HEK293 (cell line): Measurements from ENCODE around the gene BTBD17.

Experiments used
- CTCF ChIA-PET: fragments of 350-600 bp; formaldehyde crosslinking; extraction: SDS; loops from one replicate; lab custom pipeline; 2021; ENCODE audit warnings: antibody characterized with exemption; lab: Yijun Ruan, JAX
- POLR2A ChIA-PET: fragments of 300-600 bp; formaldehyde crosslinking; extraction: SDS; loops from one replicate; lab custom pipeline; 2020; ENCODE audit warnings: antibody characterized with exemption, inconsistent platforms; lab: Yijun Ruan, JAX
- H3K27ac ChIP-seq: fragments of 200-500 bp; sonication (Bioruptor generic); 2 replicates; pipeline ENCODE4 v1.5.1; 2014; ENCODE audit warnings: low read depth, low read length, control low read depth, inconsistent platforms; ENCODE audit errors: extremely low read depth
- H3K36me3 ChIP-seq, 2 experiments: fragments of 200-500 bp in 1 of 2; sonication (Bioruptor generic) in 1 of 2; 1 replicate in 1 of 2; 2 replicates in 1 of 2; pipeline ENCODE4 v1.5.1; 2014 to 2017; ENCODE audit warnings: inconsistent platforms in 2 of 2, low read length in 2 of 2; ENCODE audit not compliant: control insufficient read depth in 2 of 2, insufficient read depth in 1 of 2
- H3K4me1 ChIP-seq: fragments of 200-500 bp; sonication (Bioruptor generic); 2 replicates; pipeline ENCODE4 v1.5.1; 2014; ENCODE audit warnings: mild to moderate bottlenecking, low read length, inconsistent platforms; ENCODE audit not compliant: control insufficient read depth, insufficient read depth
- H3K4me3 ChIP-seq: 2 replicates; pipeline ENCODE4 v1.5.1; 2011; ENCODE audit warnings: low read depth, mild to moderate bottlenecking, control low read depth, low read length, moderate library complexity
- H3K9me3 ChIP-seq: fragments of 200-500 bp; sonication (Bioruptor generic); 2 replicates; pipeline ENCODE4 v1.5.1; 2014; ENCODE audit warnings: low read depth, low read length, inconsistent platforms; ENCODE audit not compliant: control insufficient read depth, insufficient read depth
- GLIS2 ChIP-seq: fragments of 450-650 bp; formaldehyde crosslinking; IDR thresholded peaks from 2 replicates; pipeline ENCODE4 v1.5.1; 2016; ENCODE audit warnings: missing biosample characterization, missing genetic modification characterization
- KLF10 ChIP-seq: fragments of 450-650 bp; IDR thresholded peaks from 2 replicates; pipeline ENCODE4 v1.5.1; 2018; ENCODE audit warnings: missing biosample characterization, mild to moderate bottlenecking, missing genetic modification characterization
- MYNN ChIP-seq: fragments of 450-650 bp; formaldehyde crosslinking; IDR thresholded peaks from 2 replicates; pipeline ENCODE4 v1.5.1; 2016; ENCODE audit warnings: missing biosample characterization, missing genetic modification characterization, borderline replicate concordance
- SALL2 ChIP-seq: fragments of 450-650 bp; formaldehyde crosslinking; IDR thresholded peaks from 2 replicates; pipeline ENCODE4 v1.5.0; 2017; ENCODE audit warnings: missing biosample characterization, mild to moderate bottlenecking, missing genetic modification characterization, borderline replicate concordance
- ZFHX2 ChIP-seq: fragments of 450-650 bp; formaldehyde crosslinking; conservative IDR thresholded peaks from 2 replicates; pipeline ENCODE4 v1.5.1; 2016; ENCODE audit warnings: missing biosample characterization, missing genetic modification characterization
- ZNF350 ChIP-seq: fragments of 450-650 bp; formaldehyde crosslinking; IDR thresholded peaks from 2 replicates; pipeline ENCODE4 v1.5.0; 2017; ENCODE audit warnings: missing biosample characterization, mild to moderate bottlenecking, missing genetic modification characterization
- ZNF37A ChIP-seq: fragments of 450-650 bp; IDR thresholded peaks from 2 replicates; pipeline ENCODE4 v1.5.1; 2018; ENCODE audit warnings: missing biosample characterization, missing genetic modification characterization
- ZNF391 ChIP-seq: fragments of 450-650 bp; formaldehyde crosslinking; IDR thresholded peaks from 2 replicates; pipeline ENCODE4 v1.5.1; 2016; ENCODE audit warnings: low read depth, missing biosample characterization, missing genetic modification characterization, borderline replicate concordance
- ZNF558 ChIP-seq: fragments of 450-650 bp; formaldehyde crosslinking; IDR thresholded peaks from 2 replicates; pipeline ENCODE4 v1.5.1; 2016; ENCODE audit warnings: missing biosample characterization, missing genetic modification characterization
- ZNF629 ChIP-seq: fragments of 450-650 bp; formaldehyde crosslinking; IDR thresholded peaks from 2 replicates; pipeline ENCODE4 v1.5.1; 2017; ENCODE audit warnings: missing biosample characterization, missing genetic modification characterization
- ZNF658 ChIP-seq: fragments of 450-650 bp; formaldehyde crosslinking; IDR thresholded peaks from 2 replicates; pipeline ENCODE4; 2016; ENCODE audit warnings: missing biosample characterization, missing genetic modification characterization
- ZXDB ChIP-seq: fragments of 450-650 bp; formaldehyde crosslinking; IDR thresholded peaks from 2 replicates; pipeline ENCODE4 v1.5.1; 2016; ENCODE audit warnings: missing biosample characterization, missing genetic modification characterization
- TF ChIP-seq, protein P1 (sequence below): fragments of 450-650 bp; formaldehyde crosslinking; IDR thresholded peaks from 2 replicates; pipeline ENCODE4 v1.5.1; 2016; ENCODE audit warnings: missing biosample characterization, missing genetic modification characterization
- TF ChIP-seq, protein P2 (sequence below): fragments of 450-650 bp; formaldehyde crosslinking; IDR thresholded peaks from 2 replicates; pipeline ENCODE4 v1.5.1; 2016; ENCODE audit warnings: missing biosample characterization, missing genetic modification characterization
- TF ChIP-seq, protein P3 (sequence below): fragments of 450-650 bp; formaldehyde crosslinking; IDR thresholded peaks from 2 replicates; pipeline ENCODE4 v1.5.1; 2016; ENCODE audit warnings: missing biosample characterization, missing genetic modification characterization
- TF ChIP-seq, protein P4 (sequence below): fragments of 450-650 bp; formaldehyde crosslinking; IDR thresholded peaks from 2 replicates; pipeline ENCODE4 v1.5.1; 2017; ENCODE audit warnings: missing biosample characterization, missing genetic modification characterization
- TF ChIP-seq, protein P5 (sequence below): fragments of 450-650 bp; formaldehyde crosslinking; IDR thresholded peaks from 2 replicates; pipeline ENCODE4 v1.5.1; 2017; ENCODE audit warnings: missing biosample characterization, mild to moderate bottlenecking, missing genetic modification characterization, moderate library complexity
- TF ChIP-seq, protein P6 (sequence below): fragments of 450-650 bp; formaldehyde crosslinking; IDR thresholded peaks from 2 replicates; pipeline ENCODE4 v1.5.1; 2016; ENCODE audit warnings: missing biosample characterization, missing genetic modification characterization

BTBD17 gene

DNA sequence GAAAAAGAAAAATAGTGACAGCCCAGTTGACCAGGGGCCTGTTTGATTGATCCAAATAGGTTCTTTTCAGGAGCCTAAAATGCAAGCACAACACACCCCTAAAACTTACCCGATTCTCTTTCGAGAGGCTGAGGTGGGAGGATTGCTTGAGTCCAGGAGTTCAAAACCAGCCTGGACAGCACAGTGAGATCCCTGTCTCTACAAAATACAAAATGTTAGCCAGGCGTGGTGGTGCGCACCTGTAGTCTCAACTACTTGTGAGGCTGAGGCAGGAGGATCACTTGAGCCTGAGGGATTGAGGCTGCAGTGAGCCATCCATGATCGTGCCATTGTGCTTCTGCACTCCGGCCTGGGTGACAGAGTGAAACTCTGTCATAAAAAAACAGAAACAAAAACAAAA is 37.1 kb downstream of the BTBD17 start (continued):
- TF ChIP-seq, protein P1, sequence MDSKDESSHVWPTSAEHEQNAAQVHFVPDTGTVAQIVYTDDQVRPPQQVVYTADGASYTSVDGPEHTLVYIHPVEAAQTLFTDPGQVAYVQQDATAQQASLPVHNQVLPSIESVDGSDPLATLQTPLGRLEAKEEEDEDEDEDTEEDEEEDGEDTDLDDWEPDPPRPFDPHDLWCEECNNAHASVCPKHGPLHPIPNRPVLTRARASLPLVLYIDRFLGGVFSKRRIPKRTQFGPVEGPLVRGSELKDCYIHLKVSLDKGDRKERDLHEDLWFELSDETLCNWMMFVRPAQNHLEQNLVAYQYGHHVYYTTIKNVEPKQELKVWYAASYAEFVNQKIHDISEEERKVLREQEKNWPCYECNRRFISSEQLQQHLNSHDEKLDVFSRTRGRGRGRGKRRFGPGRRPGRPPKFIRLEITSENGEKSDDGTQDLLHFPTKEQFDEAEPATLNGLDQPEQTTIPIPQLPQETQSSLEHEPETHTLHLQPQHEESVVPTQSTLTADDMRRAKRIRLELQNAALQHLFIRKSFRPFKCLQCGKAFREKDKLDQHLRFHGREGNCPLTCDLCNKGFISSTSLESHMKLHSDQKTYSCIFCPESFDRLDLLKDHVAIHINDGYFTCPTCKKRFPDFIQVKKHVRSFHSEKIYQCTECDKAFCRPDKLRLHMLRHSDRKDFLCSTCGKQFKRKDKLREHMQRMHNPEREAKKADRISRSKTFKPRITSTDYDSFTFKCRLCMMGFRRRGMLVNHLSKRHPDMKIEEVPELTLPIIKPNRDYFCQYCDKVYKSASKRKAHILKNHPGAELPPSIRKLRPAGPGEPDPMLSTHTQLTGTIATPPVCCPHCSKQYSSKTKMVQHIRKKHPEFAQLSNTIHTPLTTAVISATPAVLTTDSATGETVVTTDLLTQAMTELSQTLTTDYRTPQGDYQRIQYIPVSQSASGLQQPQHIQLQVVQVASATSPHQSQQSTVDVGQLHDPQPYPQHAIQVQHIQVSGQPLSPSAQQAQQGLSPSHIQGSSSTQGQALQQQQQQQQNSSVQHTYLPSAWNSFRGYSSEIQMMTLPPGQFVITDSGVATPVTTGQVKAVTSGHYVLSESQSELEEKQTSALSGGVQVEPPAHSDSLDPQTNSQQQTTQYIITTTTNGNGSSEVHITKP (tag by site-specific recombination): no peak

DNA sequence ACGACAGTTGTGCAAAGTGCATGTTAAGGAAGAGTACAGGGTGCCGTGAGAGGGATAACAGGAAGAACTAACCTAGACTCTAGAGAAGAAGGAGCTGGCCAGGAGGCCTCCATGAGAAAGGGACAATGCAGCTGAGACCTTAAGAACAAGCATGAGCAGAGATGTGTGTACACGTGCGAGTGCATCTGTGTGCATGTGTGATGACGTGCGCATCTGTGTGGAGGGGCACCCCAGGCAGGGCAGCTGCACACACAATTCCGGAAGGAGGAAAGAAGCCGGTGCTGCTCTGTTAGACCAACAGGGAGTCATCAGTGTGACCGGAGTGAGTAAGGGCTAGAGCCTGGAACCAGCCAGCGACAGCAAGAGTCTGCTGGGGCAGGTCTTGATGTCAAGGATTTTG is 43.3 kb downstream of the BTBD17 start:
- Histone ChIP-seq H3K4me3 (no peak overlapping the region), H3K4me1 (no peaks in the 10 kb centered on the region), H3K9me3 (no peaks in the 10 kb centered on the region), H3K36me3 (no peaks in the 10 kb centered on the region), H3K27ac (no peak overlapping the region)
- ChIA-PET POLR2A (no interaction called here), CTCF (interaction anchor here (0.6 to 0.7 kb wide), 2 partner anchors 201 to 247 kb away, joined by 3 read pairs; no protein-coding TSS in a partner anchor)
- TF ChIP-seq, protein P2, sequence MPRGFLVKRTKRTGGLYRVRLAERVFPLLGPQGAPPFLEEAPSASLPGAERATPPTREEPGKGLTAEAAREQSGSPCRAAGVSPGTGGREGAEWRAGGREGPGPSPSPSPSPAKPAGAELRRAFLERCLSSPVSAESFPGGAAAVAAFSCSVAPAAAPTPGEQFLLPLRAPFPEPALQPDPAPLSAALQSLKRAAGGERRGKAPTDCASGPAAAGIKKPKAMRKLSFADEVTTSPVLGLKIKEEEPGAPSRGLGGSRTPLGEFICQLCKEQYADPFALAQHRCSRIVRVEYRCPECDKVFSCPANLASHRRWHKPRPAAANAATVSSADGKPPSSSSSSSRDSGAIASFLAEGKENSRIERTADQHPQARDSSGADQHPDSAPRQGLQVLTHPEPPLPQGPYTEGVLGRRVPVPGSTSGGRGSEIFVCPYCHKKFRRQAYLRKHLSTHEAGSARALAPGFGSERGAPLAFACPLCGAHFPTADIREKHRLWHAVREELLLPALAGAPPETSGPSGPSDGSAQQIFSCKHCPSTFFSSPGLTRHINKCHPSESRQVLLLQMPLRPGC (tag by site-specific recombination): no peak
- no peak for TF ChIP-seq ZNF629
- no peak for TF ChIP-seq ZNF37A (tag by site-specific recombination)
- no peak for TF ChIP-seq ZNF658 (tag by site-specific recombination)
- no peak for TF ChIP-seq MYNN
- TF ChIP-seq, protein P3, sequence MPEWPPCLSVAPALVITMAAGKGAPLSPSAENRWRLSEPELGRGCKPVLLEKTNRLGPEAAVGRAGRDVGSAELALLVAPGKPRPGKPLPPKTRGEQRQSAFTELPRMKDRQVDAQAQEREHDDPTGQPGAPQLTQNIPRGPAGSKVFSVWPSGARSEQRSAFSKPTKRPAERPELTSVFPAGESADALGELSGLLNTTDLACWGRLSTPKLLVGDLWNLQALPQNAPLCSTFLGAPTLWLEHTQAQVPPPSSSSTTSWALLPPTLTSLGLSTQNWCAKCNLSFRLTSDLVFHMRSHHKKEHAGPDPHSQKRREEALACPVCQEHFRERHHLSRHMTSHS: no peak
- TF ChIP-seq, protein P4, sequence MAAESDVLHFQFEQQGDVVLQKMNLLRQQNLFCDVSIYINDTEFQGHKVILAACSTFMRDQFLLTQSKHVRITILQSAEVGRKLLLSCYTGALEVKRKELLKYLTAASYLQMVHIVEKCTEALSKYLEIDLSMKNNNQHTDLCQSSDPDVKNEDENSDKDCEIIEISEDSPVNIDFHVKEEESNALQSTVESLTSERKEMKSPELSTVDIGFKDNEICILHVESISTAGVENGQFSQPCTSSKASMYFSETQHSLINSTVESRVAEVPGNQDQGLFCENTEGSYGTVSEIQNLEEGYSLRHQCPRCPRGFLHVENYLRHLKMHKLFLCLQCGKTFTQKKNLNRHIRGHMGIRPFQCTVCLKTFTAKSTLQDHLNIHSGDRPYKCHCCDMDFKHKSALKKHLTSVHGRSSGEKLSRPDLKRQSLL: no peak
- TF ChIP-seq ZXDB: no peak
- TF ChIP-seq SALL2 (tag by site-specific recombination): no peak
- TF ChIP-seq, protein P5, sequence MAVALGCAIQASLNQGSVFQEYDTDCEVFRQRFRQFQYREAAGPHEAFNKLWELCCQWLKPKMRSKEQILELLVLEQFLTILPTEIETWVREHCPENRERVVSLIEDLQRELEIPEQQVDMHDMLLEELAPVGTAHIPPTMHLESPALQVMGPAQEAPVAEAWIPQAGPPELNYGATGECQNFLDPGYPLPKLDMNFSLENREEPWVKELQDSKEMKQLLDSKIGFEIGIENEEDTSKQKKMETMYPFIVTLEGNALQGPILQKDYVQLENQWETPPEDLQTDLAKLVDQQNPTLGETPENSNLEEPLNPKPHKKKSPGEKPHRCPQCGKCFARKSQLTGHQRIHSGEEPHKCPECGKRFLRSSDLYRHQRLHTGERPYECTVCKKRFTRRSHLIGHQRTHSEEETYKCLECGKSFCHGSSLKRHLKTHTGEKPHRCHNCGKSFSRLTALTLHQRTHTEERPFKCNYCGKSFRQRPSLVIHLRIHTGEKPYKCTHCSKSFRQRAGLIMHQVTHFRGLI (tag by site-specific recombination): no peak

DNA sequence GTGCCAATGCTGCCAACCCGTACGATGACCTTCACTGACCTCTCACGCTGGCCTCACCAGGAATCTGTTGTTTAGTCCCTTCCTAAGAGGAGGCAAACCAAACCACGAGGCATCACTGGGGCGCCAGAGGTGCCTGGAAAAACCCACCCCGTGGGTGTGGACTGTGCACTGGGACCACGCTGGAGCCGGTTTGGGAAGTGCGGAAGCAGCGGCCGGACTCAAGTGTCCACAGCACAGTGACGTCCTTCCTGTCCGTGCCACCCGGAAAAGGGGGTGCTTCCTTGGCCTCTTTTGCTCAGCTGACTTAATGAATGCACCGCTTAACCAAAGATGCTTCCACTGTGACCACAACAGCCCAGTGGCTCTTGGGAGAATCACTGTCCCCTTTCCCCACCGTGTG is 44.6 kb downstream of the BTBD17 start:
- Histone ChIP-seq H3K4me1 (no peaks in the 10 kb centered on the region), H3K36me3 (no peaks in the 10 kb centered on the region), H3K9me3 (no peaks in the 10 kb centered on the region), H3K4me3 (no peak overlapping the region), H3K27ac (no peak overlapping the region)
- CTCF ChIA-PET: interaction anchor here (1.1 kb wide), 1 partner anchor 21 kb away, joined by 3 read pairs; no protein-coding TSS in a partner anchor
- POLR2A ChIA-PET: no interaction called here
- TF ChIP-seq GLIS2 (tag by site-specific recombination) (no peak), ZNF350 (tag by site-specific recombination) (no peak), ZNF391 (tag by site-specific recombination) (no peak), KLF10 (no peak), ZNF558 (tag by site-specific recombination) (no peak), ZFHX2 (tag by site-specific recombination) (no peak)
- TF ChIP-seq, protein P6, sequence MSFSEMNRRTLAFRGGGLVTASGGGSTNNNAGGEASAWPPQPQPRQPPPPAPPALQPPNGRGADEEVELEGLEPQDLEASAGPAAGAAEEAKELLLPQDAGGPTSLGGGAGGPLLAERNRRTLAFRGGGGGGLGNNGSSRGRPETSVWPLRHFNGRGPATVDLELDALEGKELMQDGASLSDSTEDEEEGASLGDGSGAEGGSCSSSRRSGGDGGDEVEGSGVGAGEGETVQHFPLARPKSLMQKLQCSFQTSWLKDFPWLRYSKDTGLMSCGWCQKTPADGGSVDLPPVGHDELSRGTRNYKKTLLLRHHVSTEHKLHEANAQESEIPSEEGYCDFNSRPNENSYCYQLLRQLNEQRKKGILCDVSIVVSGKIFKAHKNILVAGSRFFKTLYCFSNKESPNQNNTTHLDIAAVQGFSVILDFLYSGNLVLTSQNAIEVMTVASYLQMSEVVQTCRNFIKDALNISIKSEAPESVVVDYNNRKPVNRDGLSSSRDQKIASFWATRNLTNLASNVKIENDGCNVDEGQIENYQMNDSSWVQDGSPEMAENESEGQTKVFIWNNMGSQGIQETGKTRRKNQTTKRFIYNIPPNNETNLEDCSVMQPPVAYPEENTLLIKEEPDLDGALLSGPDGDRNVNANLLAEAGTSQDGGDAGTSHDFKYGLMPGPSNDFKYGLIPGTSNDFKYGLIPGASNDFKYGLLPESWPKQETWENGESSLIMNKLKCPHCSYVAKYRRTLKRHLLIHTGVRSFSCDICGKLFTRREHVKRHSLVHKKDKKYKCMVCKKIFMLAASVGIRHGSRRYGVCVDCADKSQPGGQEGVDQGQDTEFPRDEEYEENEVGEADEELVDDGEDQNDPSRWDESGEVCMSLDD: no peak
- TF ChIP-seq, protein P1 (tag by site-specific recombination): no peak
